ENCODE measurements around the gene NOTCH2.
"Not testable (repeated sequence)": the region's sequence is repeated elsewhere in the genome, so short reads cannot be mapped to it uniquely, and the experiment has no call there.

DNA sequence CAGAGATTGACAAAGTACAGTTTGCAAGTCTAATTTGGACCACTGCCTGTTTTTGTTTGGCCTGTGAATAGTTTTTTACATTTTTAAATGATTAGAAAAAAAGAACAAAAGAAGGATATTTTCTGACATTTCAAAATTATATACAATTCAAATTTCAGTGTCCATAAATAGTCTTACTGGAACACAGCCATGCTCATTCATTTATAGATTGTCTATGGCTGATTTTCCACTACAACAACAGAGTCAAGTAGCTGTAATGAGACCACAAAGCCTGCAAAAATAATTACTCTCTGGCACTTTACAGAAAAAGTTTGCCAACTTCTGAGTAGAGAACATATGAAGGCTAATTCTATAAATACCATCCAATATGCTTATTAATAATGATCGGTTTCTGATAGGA, 61.1 kb downstream of the NOTCH2 start:
- TF ChIP-seq, protein P1, sequence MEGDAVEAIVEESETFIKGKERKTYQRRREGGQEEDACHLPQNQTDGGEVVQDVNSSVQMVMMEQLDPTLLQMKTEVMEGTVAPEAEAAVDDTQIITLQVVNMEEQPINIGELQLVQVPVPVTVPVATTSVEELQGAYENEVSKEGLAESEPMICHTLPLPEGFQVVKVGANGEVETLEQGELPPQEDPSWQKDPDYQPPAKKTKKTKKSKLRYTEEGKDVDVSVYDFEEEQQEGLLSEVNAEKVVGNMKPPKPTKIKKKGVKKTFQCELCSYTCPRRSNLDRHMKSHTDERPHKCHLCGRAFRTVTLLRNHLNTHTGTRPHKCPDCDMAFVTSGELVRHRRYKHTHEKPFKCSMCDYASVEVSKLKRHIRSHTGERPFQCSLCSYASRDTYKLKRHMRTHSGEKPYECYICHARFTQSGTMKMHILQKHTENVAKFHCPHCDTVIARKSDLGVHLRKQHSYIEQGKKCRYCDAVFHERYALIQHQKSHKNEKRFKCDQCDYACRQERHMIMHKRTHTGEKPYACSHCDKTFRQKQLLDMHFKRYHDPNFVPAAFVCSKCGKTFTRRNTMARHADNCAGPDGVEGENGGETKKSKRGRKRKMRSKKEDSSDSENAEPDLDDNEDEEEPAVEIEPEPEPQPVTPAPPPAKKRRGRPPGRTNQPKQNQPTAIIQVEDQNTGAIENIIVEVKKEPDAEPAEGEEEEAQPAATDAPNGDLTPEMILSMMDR (conservative IDR thresholded peaks at IDR 0.05; ENCODE audit: low read depth in 2 of 2): not testable (repeated sequence)
- not testable (repeated sequence) for TF ChIP-seq POLR2AphosphoS5 (IDR thresholded peaks at IDR 0.05; ENCODE audit: low read depth)

Measured in GM23338 (cell line).